Naive B cell (primary cell): ENCODE data around the gene CAPG. TPM values are rescaled to one million over a fixed set of nuclear protein-coding genes. Genes with fewer than 3 reads are reported as not detected.
"Not testable (repeated sequence)": the region's sequence is repeated elsewhere in the genome, so short reads cannot be mapped to it uniquely, and the experiment has no call there.

ENCODE experiments used
- ATAC-seq, 2 donors: fragments of 150-1000 bp; cut with Tn5 transposase; 2 replicates each; pipeline ENCODE4 v1.10.0; 2021; ENCODE audit warnings: low read depth in 2 of 2, mild to moderate bottlenecking in 2 of 2, moderate library complexity in 2 of 2
- DNase-seq: peaks from one replicate; pipeline ENCODE4 v3.0.0; 2022
- H3K27ac Mint-ChIP-seq, 6 donors: one replicate each; pipeline ENCODE4 v1.8.0; 2020 to 2022; ENCODE audit warnings: mild to moderate bottlenecking in 6 of 6, mixed read lengths in 6 of 6, moderate library complexity in 5 of 6, inconsistent platforms in 2 of 6
- H3K27me3 Mint-ChIP-seq, 3 donors: one replicate each; pipeline ENCODE4 v1.8.0; 2021 to 2022; ENCODE audit warnings: mixed read lengths in 3 of 3, mild to moderate bottlenecking in 1 of 3
- H3K36me3 Mint-ChIP-seq, 2 donors: one replicate each; pipeline ENCODE4 v1.8.0; 2020 to 2022; ENCODE audit warnings: mixed read lengths in 2 of 2, inconsistent platforms in 1 of 2, mild to moderate bottlenecking in 1 of 2
- H3K4me1 Mint-ChIP-seq, 3 donors: one replicate each; pipeline ENCODE4 v1.8.0; 2020 to 2022; ENCODE audit warnings: mixed read lengths in 3 of 3, inconsistent platforms in 1 of 3, mild to moderate bottlenecking in 1 of 3, moderate library complexity in 1 of 3
- H3K4me3 Mint-ChIP-seq, 8 donors: one replicate each; pipeline ENCODE4 v1.8.0; 2020 to 2022; ENCODE audit warnings: mild to moderate bottlenecking in 8 of 8, mixed read lengths in 8 of 8, moderate library complexity in 8 of 8, inconsistent platforms in 2 of 8
- H3K9me3 Mint-ChIP-seq, 7 donors: one replicate each; pipeline ENCODE4 v1.8.0; 2020 to 2022; ENCODE audit warnings: mixed read lengths in 7 of 7, mild to moderate bottlenecking in 5 of 7, inconsistent platforms in 2 of 7, moderate library complexity in 1 of 7
- polyA plus RNA-seq, 6 donors: library from polyadenylated mRNA; unstranded; fragments of 300-500 nt; fragmentation: Illumina TruSeq; gene quantifications; one replicate each; pipeline ENCODE4 v1.2.3, GENCODE V29; 2021; ENCODE audit warnings: low read depth in 6 of 6

Gene CAPG
- polyA plus RNA-seq, 6 donors from 2014 or later = 114 to 414 (median 282) TPM

GRCh38 chr2:85421260-85422071 is 11.3 kb upstream of the CAPG start:
- H3K9me3 Mint-ChIP-seq = no peaks in the 10 kb centered on the region
- peak overlapping the region in 5 of 6 donors; percentile 44 to 95 (median 82) for H3K27ac Mint-ChIP-seq
- peak overlapping the region in 3 of 8 donors; percentile 1 to 99 (median 62) for H3K4me3 Mint-ChIP-seq
- DNase-seq = no peak
- ATAC-seq = no peak
- H3K27me3 Mint-ChIP-seq = no peaks in the 10 kb centered on the region
- H3K36me3 Mint-ChIP-seq = no peaks in the 10 kb centered on the region
- peaks cover 14 to 30% (median 29%) of the 10 kb centered on the region in 3 donors for H3K4me1 Mint-ChIP-seq

- H3K27ac Mint-ChIP-seq = peak overlapping the region; percentile 48 to 95 (median 84)
- H3K4me3 Mint-ChIP-seq = peak overlapping the region; percentile 55 to 99 (median 76)
- H3K36me3 Mint-ChIP-seq = no peaks in the 10 kb centered on the region
- peaks cover 14 to 31% (median 24%) of the 10 kb centered on the region in 3 donors for H3K4me1 Mint-ChIP-seq
- H3K27me3 Mint-ChIP-seq = no peaks in the 10 kb centered on the region
- ATAC-seq (peak; percentile 70 to 73), DNase-seq (peak; percentile 86)
- no peaks in the 10 kb centered on the region for H3K9me3 Mint-ChIP-seq
Measured at GRCh38 chr2:85420536-85421259, 10.5 kb upstream of the CAPG start.

- Mint-ChIP-seq H3K27me3 (no peaks in the 10 kb centered on the region), H3K4me3 (peak overlapping the region; percentile 94 to 100 (median 96)), H3K4me1 (peaks cover 24 to 43% (median 35%) of the 10 kb centered on the region in 3 donors), H3K36me3 (no peaks in the 10 kb centered on the region), H3K27ac (peak overlapping the region in 3 of 6 donors; percentile 91 to 98 (median 94)), H3K9me3 (no peaks in the 10 kb centered on the region)
- no peak for ATAC-seq
- DNase-seq = no peak
Measured at GRCh38 chr2:85419009-85419675, 9.0 kb upstream of the CAPG start.

- Mint-ChIP-seq H3K27me3 (no peaks in the 10 kb centered on the region), H3K36me3 (no peaks in the 10 kb centered on the region), H3K9me3 (no peaks in the 10 kb centered on the region), H3K4me1 (peaks cover 28 to 47% (median 41%) of the 10 kb centered on the region in 3 donors), H3K27ac (peak within 1 kb of the TSS; percentile 91 to 99 (median 96)), H3K4me3 (peak within 1 kb of the TSS; percentile 94 to 100 (median 96))
- DNase-seq (peak; percentile 85), ATAC-seq (peak; percentile 79 to 80)
Measured at GRCh38 chr2:85418132-85419008, 8.2 kb upstream of the CAPG start, which contains the start of gene SH2D6. SH2D6 (plus strand) TSS chr2:85418714; CDS start chr2:85429466, 10,752 bp downstream.

GRCh38 chr2:85415980-85416650 is 5.9 kb upstream of the CAPG start:
- no peak for ATAC-seq
- H3K4me3 Mint-ChIP-seq = peak overlapping the region in 3 of 8 donors; percentile 25 to 92 (median 53)
- peaks cover 34 to 59% (median 47%) of the 10 kb centered on the region in 3 donors for H3K4me1 Mint-ChIP-seq
- no peaks in the 10 kb centered on the region for H3K27me3 Mint-ChIP-seq
- peak overlapping the region in 2 of 6 donors; percentile 22 to 59 for H3K27ac Mint-ChIP-seq
- no peaks in the 10 kb centered on the region for H3K36me3 Mint-ChIP-seq
- no peaks in the 10 kb centered on the region for H3K9me3 Mint-ChIP-seq
- no peak for DNase-seq

GRCh38 chr2:85414761-85415553 is 4.8 kb upstream of the CAPG start:
- no peaks in the 10 kb centered on the region for H3K9me3 Mint-ChIP-seq
- DNase-seq (no peak), ATAC-seq (no peak)
- no peaks in the 10 kb centered on the region for H3K36me3 Mint-ChIP-seq
- H3K27ac Mint-ChIP-seq = peak overlapping the region in 4 of 6 donors; percentile 42 to 78 (median 62)
- peak overlapping the region in 7 of 8 donors; percentile 42 to 97 (median 92) for H3K4me3 Mint-ChIP-seq
- peaks cover 34 to 59% (median 49%) of the 10 kb centered on the region in 3 donors for H3K4me1 Mint-ChIP-seq
- H3K27me3 Mint-ChIP-seq = no peaks in the 10 kb centered on the region

GRCh38 chr2:85414421-85414759 is 4.2 kb upstream of the CAPG start:
- Mint-ChIP-seq H3K4me1 (peaks cover 39 to 60% (median 53%) of the 10 kb centered on the region in 3 donors), H3K4me3 (peak overlapping the region; percentile 42 to 97 (median 94))
- H3K36me3 Mint-ChIP-seq, ATAC-seq, H3K27ac Mint-ChIP-seq, H3K27me3 Mint-ChIP-seq, H3K9me3 Mint-ChIP-seq, DNase-seq: not testable (repeated sequence)

- DNase-seq (peak; percentile 56), ATAC-seq (peak; percentile 23 to 31)
- Mint-ChIP-seq H3K27me3 (no peaks in the 10 kb centered on the region), H3K9me3 (no peaks in the 10 kb centered on the region), H3K36me3 (no peaks in the 10 kb centered on the region), H3K4me1 (peaks cover 38 to 60% (median 53%) of the 10 kb centered on the region in 3 donors), H3K4me3 (peak overlapping the region; percentile 92 to 97 (median 94)), H3K27ac (peak overlapping the region in 5 of 6 donors; percentile 24 to 86 (median 76))
Measured at GRCh38 chr2:85413592-85414420, 3.6 kb upstream of the CAPG start.

GRCh38 chr2:85411405-85411748 is 1.2 kb upstream of the CAPG start:
- Mint-ChIP-seq H3K4me3 (peak overlapping the region in 7 of 8 donors; percentile 17 to 93 (median 72)), H3K27me3 (no peaks in the 10 kb centered on the region), H3K27ac (peak overlapping the region in 4 of 6 donors; percentile 42 to 96 (median 88)), H3K9me3 (no peaks in the 10 kb centered on the region), H3K36me3 (no peaks in the 10 kb centered on the region), H3K4me1 (peaks cover 49 to 72% (median 64%) of the 10 kb centered on the region in 3 donors)
- DNase-seq (no peak), ATAC-seq (no peak)

GRCh38 chr2:85410584-85411404 is 628 bp upstream of the CAPG start:
- ATAC-seq = no peak
- H3K27ac Mint-ChIP-seq = peak overlapping the region; percentile 10 to 97 (median 88)
- H3K4me3 Mint-ChIP-seq = peak overlapping the region; percentile 81 to 97 (median 92)
- H3K36me3 Mint-ChIP-seq = no peaks in the 10 kb centered on the region
- no peak for DNase-seq
- H3K27me3 Mint-ChIP-seq = no peaks in the 10 kb centered on the region
- peaks cover 49 to 76% (median 66%) of the 10 kb centered on the region in 3 donors for H3K4me1 Mint-ChIP-seq
- H3K9me3 Mint-ChIP-seq = no peaks in the 10 kb centered on the region
